ENCODE data around the gene SWI5. TPM values are rescaled to one million over a fixed set of nuclear protein-coding genes. Genes with fewer than 3 reads are reported as not detected.
A peak's percentile ranks its signal among the peaks of the same experiment; 100 is the strongest.

SWI5 gene
- total RNA-seq, 4 donors from 2014 or later, result 7.8 to 20.8 (median 20.8) TPM; not detected in 1

DNA sequence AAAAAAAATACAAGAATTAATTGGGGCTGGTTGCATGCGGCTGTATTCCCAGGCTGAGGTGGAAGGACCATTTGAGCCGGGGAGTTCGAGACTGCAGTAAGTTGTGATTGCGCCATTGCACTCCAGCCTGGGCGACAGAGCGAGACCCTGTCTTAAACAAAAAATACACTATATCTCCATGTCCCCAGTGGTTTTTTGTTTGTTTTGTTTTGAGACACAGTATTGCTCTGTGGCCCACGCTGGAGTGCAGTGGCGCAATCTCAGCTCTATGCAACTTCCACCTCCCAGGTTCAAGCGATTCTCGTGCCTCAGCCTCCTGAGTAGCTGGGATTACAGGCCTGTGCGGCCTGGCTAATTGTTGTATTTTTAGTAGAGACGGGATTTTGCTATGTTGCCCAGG is 47.7 kb downstream of the SWI5 start:
- Histone ChIP-seq H3K9me3 (no peaks in the 10 kb centered on the region), H3K27ac (peak overlapping the region; percentile 91 to 96 (median 92)), H3K4me3 (peak overlapping the region in 2 of 4 donors; percentile 79 to 98), H3K4me1 (peaks cover 16 to 23% (median 21%) of the 10 kb centered on the region in 4 donors), H3K27me3 (no peaks in the 10 kb centered on the region), H3K36me3 (peaks cover 0 to 11% (median 3%) of the 10 kb centered on the region in 4 donors)
- TF ChIP-seq EP300 (IDR thresholded peaks at IDR 0.05; ENCODE audit: low read depth), result no peak
- TF ChIP-seq POLR2A (IDR thresholded peaks at IDR 0.05), result no peak
- TF ChIP-seq POLR2AphosphoS5 (IDR thresholded peaks at IDR 0.05), result no peak
- TF ChIP-seq CTCF (IDR thresholded peaks at IDR 0.05), result no peak
- 69 to 80% methylated on average over 5 to 12 of the region's 12 CpGs for WGBS, 2 donors (ENCODE audit: low coverage in 1 of 2)
- DNase-seq, result no peak
- intact Hi-C loops (cut with DNase I; ENCODE audit: low total_unique reads) (no loop called here), in situ Hi-C loops (cut with MboI; ENCODE audit: low pct_ligation_motif_present in 1 of 4, low pct_unique_long_range_greater_than_20kb in 1 of 4, low sequenced_read_pairs in 3 of 4) (no loop called here)

DNA sequence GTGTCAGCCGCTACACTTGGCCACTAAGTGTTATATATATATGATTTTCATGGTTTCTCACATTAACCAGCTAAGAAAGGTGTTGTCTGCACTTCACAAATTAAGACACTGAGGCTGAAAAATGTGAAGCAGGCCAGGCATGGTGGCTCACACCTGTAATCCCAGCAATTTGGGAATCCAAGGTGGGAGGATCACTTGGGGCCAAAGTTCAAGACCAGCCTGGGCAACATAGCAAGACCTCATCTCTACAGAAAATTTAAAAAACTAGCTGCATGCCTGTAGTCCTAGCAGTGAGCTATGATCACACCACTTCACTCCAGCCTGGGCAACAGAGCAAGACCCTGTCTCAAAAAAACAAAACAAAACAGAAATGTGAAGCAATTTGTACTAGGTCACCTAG is 48.3 kb downstream of the SWI5 start:
- TF ChIP-seq CTCF (IDR thresholded peaks at IDR 0.05) (no peak), POLR2AphosphoS5 (IDR thresholded peaks at IDR 0.05) (no peak), POLR2A (IDR thresholded peaks at IDR 0.05) (no peak), EP300 (IDR thresholded peaks at IDR 0.05; ENCODE audit: low read depth) (no peak)

DNA sequence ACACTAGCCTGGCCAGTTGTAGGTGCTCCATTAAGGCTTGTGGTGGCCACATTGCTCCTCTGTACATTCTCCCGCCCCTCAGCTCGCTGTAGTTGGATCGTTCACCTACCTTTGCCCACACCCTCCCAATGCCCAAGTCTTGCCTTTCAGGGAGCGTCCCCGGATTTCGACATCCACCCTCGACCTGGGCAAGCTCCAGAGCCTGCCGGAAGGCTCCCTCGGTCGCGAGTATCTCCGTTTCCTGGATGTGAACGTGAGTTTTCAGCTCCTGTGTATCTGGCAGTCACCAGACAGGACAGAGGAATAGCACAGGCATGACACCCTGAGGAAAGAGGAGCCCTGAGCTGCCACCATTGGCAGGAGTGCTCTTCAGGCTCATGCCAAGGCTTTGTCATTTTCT is 49.6 kb downstream of the SWI5 start:
- Histone ChIP-seq H3K27ac (no peak overlapping the region), H3K4me3 (no peak overlapping the region), H3K36me3 (peaks cover 0 to 11% (median 3%) of the 10 kb centered on the region in 4 donors), H3K9me3 (no peaks in the 10 kb centered on the region), H3K27me3 (no peaks in the 10 kb centered on the region), H3K4me1 (peaks cover 16 to 29% (median 24%) of the 10 kb centered on the region in 4 donors)
- intact Hi-C loops (cut with DNase I; ENCODE audit: low total_unique reads), result no loop called here
- no peak for DNase-seq
- in situ Hi-C loops (cut with MboI; ENCODE audit: low pct_ligation_motif_present in 1 of 4, low pct_unique_long_range_greater_than_20kb in 1 of 4, low sequenced_read_pairs in 3 of 4), result no loop called here
- WGBS, 2 donors (ENCODE audit: low coverage in 1 of 2), result 94% methylated on average over 13 of the region's 13 CpGs; no CpG with 5 or more reads in 1 of the 2 donors
- TF ChIP-seq POLR2AphosphoS5 (IDR thresholded peaks at IDR 0.05), result no peak
- TF ChIP-seq EP300 (IDR thresholded peaks at IDR 0.05; ENCODE audit: low read depth), result no peak
- no peak for TF ChIP-seq CTCF (IDR thresholded peaks at IDR 0.05)
- TF ChIP-seq POLR2A (IDR thresholded peaks at IDR 0.05), result no peak

More for the DNA sequence above, 48.3 kb downstream of the SWI5 start:
- Histone ChIP-seq H3K27me3 (no peaks in the 10 kb centered on the region), H3K4me3 (peak overlapping the region in 1 of 4 donors; percentile 98), H3K9me3 (no peaks in the 10 kb centered on the region), H3K27ac (no peak overlapping the region), H3K4me1 (peaks cover 16 to 28% (median 24%) of the 10 kb centered on the region in 4 donors), H3K36me3 (peaks cover 0 to 11% (median 3%) of the 10 kb centered on the region in 4 donors)
- in situ Hi-C loops (cut with MboI; ENCODE audit: low pct_ligation_motif_present in 1 of 4, low pct_unique_long_range_greater_than_20kb in 1 of 4, low sequenced_read_pairs in 3 of 4), result no loop called here
- no peak for DNase-seq
- intact Hi-C loops (cut with DNase I; ENCODE audit: low total_unique reads), result no loop called here
- 86 to 96% methylated on average over 1 of the region's 1 CpG for WGBS, 2 donors (ENCODE audit: low coverage in 1 of 2)

DNA sequence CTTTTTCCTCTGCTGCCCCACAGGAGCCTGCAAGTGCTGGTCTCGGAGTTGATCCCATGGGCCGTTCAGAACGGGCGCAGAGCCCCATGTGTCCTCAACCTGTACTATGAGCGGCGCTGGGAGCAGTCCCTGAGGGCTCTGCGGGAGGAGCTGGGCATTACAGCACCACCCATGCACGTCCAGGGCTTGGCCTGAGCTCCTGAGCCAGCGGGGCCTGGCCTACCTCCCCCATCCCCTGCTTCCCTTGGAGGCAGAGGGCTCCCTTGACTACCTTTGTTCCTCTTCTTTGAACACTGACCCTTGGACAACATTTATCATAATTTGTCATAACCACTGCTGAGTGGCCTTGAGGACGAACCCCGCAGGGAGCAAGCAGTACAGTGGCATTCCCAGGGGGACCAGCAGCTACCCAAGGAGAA is 57.4 kb downstream of the SWI5 start:
- no peak for DNase-seq
- intact Hi-C loops (cut with DNase I; ENCODE audit: low total_unique reads) (loop anchor here (1.0 to 5.0 kb wide), 2 partner anchors 19 to 1591 kb away; no protein-coding TSS in a partner anchor), in situ Hi-C loops (cut with MboI; ENCODE audit: low pct_ligation_motif_present in 1 of 4, low pct_unique_long_range_greater_than_20kb in 1 of 4, low sequenced_read_pairs in 3 of 4) (no loop called here)
- Histone ChIP-seq H3K27ac (no peak overlapping the region), H3K9me3 (no peaks in the 10 kb centered on the region), H3K4me3 (no peak overlapping the region), H3K27me3 (no peaks in the 10 kb centered on the region), H3K36me3 (peaks cover 0 to 4% (median 0%) of the 10 kb centered on the region in 4 donors), H3K4me1 (peaks cover 0 to 6% (median 3%) of the 10 kb centered on the region in 4 donors)
- WGBS, 2 donors (ENCODE audit: low coverage in 1 of 2), result 79% methylated on average over 11 of the region's 11 CpGs; no CpG with 5 or more reads in 1 of the 2 donors
- TF ChIP-seq EP300 (IDR thresholded peaks at IDR 0.05; ENCODE audit: low read depth), result no peak
- TF ChIP-seq POLR2AphosphoS5 (IDR thresholded peaks at IDR 0.05), result no peak
- no peak for TF ChIP-seq POLR2A (IDR thresholded peaks at IDR 0.05)
- TF ChIP-seq CTCF (IDR thresholded peaks at IDR 0.05), result no peak

Measured in transverse colon (tissue), 4 donors.